HS-27A (cell line): Measurements from ENCODE around the gene BATF3.

Source experiments
- DNase-seq: peaks from one replicate; pipeline ENCODE4 v3.0.0-alpha.2; 2012; ENCODE audit warnings: low read depth, missing footprints

Gene BATF3

GRCh38 chr1:212703991-212704564, 4.4 kb upstream of the BATF3 start:
- DNase-seq, result no peak

GRCh38 chr1:212702672-212703071, 3.0 kb upstream of the BATF3 start:
- DNase-seq, result no peak

- DNase-seq, result no peak
Observed at GRCh38 chr1:212701910-212702309, 2.3 kb upstream of the BATF3 start.

- no peak for DNase-seq
Observed at GRCh38 chr1:212700892-212701819, 1.5 kb upstream of the BATF3 start.

GRCh38 chr1:212700223-212700891, 717 bp upstream of the BATF3 start:
- no peak for DNase-seq

DNA sequence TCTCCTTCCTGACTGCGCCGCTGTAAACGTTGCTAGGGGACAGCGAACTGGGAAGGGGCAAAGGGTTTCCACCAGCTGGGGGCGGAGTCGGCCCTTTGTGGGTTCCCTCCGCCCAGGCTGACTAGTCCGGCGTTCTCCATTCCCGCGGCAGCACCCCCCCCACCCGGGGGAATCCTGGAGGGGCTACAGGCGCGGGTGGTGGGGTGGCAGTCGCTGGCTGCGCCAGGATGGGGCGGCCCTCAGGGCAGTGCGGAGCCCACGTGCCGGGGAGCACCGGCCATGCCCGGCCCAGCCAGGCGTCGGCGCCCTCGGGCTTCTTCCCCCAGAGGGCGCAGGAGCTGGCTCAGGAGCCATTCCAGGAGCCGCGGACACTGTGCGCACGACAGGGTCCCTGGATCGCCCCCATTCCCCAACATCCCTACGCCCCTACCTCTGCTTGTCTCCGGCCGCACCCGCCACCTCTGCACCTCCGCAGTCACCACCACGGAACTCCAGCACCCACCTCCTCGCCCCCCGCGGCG, 476 bp downstream of the BATF3 start:
- no peak for DNase-seq

DNA sequence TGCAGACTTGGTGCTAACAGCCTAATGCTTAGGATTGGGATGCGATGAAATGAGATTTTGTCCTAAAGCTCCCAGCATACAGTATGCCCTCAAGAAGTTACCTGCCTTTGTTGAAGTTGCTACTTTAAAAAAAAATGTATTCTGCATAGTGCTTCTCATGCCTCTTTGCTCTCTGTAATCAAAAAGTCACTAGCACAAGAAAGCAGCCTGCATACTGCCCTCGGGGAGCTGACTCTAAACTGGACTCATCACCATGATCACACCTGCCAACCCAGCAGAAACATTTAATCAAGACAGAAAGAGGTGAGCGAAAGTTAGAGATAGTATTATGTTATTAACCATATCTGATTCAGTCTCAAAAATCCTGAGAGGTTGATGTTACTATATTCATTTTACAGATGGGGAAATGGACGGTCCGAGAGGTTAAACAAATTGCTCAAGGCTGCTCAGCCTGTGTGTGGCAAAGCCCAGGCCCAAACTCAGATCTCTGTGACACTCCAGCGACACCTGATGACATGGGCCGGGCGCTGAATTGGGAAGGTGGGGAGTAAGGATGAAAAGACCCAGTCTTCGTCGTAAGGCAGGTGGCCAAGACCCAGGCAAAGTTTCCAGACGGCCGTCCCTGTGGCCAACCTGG, 1.1 kb downstream of the BATF3 start:
- DNase-seq, result no peak

- DNase-seq, result no peak
Observed at GRCh38 chr1:212696721-212697331, 2.8 kb downstream of the BATF3 start.

- no peak for DNase-seq
Observed at GRCh38 chr1:212692774-212693644, 6.6 kb downstream of the BATF3 start.

GRCh38 chr1:212691561-212692071, 8.0 kb downstream of the BATF3 start:
- DNase-seq, result no peak

DNA sequence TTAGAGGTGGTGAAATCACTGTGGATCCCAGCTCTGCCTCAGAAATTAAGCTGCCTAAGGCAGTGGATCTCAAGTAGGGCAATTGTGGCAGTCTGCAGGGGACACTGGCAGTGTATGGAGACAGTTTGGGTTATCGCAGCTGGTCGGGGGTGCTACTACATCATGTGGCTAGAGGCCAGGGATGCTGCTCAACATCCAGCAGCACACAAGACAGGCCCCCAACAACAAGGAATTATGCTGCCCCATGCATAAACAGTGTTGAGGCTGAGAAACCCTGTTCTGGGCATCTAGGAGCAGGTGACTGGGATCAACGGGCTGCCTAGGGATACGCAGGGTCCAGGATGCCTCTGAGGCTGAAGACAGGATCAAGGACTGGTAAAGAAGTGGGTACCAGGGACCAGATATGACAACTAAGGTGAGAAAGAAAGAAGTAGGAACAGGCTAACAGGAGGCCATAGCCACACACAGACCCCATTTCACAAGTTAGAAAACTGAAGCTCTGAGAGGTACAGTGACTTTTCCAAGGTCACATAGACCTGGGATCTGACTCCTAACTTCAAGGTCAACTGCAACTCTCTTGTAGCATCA, 8.7 kb downstream of the BATF3 start:
- no peak for DNase-seq

DNA sequence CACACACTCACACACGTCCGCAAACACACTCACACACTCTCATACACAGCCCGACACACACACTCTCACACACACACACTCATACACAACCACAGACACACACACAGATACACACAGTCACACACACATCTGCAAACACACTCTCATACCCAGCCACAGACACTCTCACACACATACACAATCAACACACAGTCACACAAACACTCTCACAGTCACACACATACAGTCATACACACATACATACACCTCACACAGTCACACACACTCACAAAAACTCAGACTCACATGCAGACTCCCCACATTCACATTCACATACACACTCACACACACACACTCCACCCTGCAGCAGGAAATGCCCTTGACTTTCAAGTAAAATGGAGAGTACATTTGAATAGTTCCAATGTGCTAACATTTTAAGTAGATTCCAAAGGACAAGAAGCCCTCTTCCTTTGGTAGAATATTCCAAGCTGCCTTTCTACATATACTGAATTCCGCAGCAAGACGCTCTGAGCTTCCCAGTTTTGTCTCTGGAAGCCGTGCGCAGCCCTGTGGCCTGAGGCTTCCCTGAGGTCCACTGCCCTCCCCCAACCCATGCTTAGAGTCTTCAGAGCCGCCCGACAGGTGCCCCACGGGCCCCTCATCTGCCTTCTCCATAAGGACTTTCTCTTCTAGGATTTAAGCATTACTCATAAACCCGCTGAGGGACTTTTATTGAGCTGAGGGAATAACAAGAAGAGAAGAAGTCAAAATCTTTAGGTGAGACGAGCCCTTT, 9.7 kb downstream of the BATF3 start:
- no peak for DNase-seq

DNA sequence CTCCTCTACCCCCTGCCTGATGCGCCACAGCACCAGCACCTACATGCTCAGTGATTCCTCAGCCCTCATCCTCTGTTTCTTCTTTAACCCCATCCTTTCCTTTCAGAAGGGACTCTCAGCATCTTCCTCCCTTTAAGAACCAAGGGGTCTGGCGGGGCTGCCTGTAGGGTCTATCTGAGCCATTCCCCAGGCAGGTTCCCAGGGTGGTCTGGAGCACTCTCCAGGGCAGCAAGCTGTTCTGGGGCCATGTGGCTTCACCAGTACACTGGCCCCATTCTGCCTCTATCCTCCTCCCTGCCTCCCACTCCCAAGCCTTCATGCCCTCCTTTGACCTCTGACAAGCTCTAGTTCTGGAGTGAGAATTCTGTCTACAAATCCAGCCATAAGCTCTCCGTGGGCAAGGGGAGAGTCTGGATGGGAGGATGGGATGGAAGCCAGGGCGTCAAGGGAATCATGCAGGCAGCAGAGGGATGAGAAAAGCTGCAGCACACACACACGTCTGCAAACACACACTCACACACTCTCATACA, 10.4 kb downstream of the BATF3 start:
- no peak for DNase-seq

DNA sequence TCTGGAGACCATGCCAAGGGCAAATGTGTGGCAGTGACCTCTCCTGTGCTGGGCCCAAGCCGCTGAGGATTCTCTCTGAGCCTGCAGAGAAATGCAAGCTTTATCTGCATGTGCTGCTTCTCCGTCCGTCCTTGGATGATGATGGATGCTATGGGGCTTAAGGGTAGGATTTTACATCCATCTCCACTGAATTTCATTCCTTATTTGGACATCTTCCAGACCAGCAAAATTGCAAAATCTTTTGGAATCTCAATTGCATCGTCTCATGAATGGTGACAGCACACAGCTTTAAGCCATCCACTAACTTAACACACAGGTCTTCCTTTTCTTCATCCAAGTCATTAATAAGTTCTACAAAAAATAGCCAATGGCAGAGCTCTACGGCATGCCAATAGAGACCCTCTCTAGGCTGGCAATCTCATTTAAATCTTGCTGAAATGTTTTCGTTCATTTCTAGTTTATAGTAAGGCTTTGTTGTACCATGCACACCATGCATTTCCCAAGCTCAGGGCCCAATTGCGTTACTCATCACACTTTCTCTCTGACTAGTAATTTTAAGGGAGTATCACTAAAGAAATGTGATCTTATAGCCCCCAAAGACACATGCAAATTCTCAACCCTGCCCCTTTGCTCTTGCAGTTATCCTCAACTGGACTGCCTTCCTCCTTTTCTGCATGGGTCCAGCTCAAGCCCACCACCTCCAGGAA, 11.1 kb downstream of the BATF3 start:
- no peak for DNase-seq

DNA sequence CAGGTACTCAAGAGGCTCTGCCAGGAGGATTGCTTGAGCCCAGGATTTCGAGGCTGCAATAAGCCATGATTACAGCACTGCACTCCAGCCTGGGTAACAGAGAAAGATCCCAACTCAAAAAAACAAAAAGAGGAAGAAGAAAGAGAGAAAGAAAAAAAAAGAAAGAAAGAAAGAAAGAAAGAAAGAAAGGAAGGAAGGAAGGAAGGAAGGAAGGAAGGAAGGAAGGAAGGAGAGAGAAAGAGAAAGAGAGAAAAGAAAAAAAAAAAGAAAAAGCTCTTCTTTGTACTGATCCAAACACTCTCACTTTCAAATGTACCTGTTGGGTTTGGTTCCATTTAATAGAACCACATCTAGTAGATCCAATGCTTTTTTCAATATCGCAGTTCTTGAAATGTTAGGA, 11.8 kb downstream of the BATF3 start:
- no peak for DNase-seq

GRCh38 chr1:212686591-212686990, 13.0 kb downstream of the BATF3 start:
- no peak for DNase-seq

GRCh38 chr1:212686069-212686468, 13.6 kb downstream of the BATF3 start:
- no peak for DNase-seq

- DNase-seq, result no peak
Observed at GRCh38 chr1:212685429-212685828, 14.2 kb downstream of the BATF3 start.
